A673 (cell line): ENCODE results near the gene MST1. TPM values are rescaled to one million over a fixed set of nuclear protein-coding genes. Genes with fewer than 3 reads are reported as not detected.

Experiments used
- BruUV-seq: library from RNA; stranded (reverse); fragments of 400-500 nt; replicated peaks from 2 replicates; lab custom pipeline; 2021; lab: Mats Ljungman, UMichigan
- CTCF ChIA-PET: fragments of 300-600 bp; sonication (Branson Sonifier 250); formaldehyde crosslinking; loops from one replicate; lab custom pipeline; 2022; ENCODE audit warnings: antibody characterized with exemption; lab: Charles Lee
- POLR2A ChIA-PET: fragments of 300-600 bp; sonication (Branson Sonifier 250); formaldehyde crosslinking; loops from one replicate; lab custom pipeline; 2022; ENCODE audit warnings: antibody characterized with exemption; ENCODE audit not compliant: low non-redundant PET; lab: Charles Lee
- DNase-seq: peaks from one replicate; pipeline ENCODE4 v3.0.0-alpha.2; 2015; ENCODE audit warnings: low spot score
- H3K27ac ChIP-seq: fragments of 200-600 bp; sonication (generic); 2 replicates; pipeline ENCODE4 v1.5.1; 2016; ENCODE audit warnings: mixed run types, low read depth, mild to moderate bottlenecking, mixed read lengths, antibody characterized with exemption, low read length; ENCODE audit not compliant: poor library complexity, severe bottlenecking
- H3K27me3 ChIP-seq: fragments of 200-600 bp; sonication (generic); replicated peaks from 2 replicates; pipeline ENCODE4 v1.6.1; 2017; ENCODE audit warnings: mixed run types, low read depth, mild to moderate bottlenecking, mixed read lengths, antibody characterized with exemption, low read length; ENCODE audit not compliant: insufficient read depth, poor library complexity
- H3K36me3 ChIP-seq: fragments of 200-600 bp; sonication (generic); 2 replicates; pipeline ENCODE4 v1.6.1; 2016; ENCODE audit warnings: mixed run types, mild to moderate bottlenecking, mixed read lengths, antibody characterized with exemption, low read length; ENCODE audit not compliant: insufficient read depth, poor library complexity, severe bottlenecking
- H3K4me1 ChIP-seq: fragments of 200-600 bp; sonication (generic); 2 replicates; pipeline ENCODE4 v1.6.1; 2017; ENCODE audit warnings: mixed run types, mild to moderate bottlenecking, mixed read lengths, antibody characterized with exemption, low read length; ENCODE audit not compliant: insufficient read depth, poor library complexity, severe bottlenecking
- H3K4me3 ChIP-seq: fragments of 200-600 bp; sonication (generic); 2 replicates; pipeline ENCODE4 v1.5.1; 2016; ENCODE audit warnings: low read depth, mixed run types, mild to moderate bottlenecking, mixed read lengths, low read length; ENCODE audit not compliant: poor library complexity, severe bottlenecking
- H3K9me3 ChIP-seq: fragments of 200-600 bp; sonication (generic); 2 replicates; pipeline ENCODE4 v1.6.1; 2016; ENCODE audit warnings: mixed run types, low read depth, mild to moderate bottlenecking, mixed read lengths, antibody characterized with exemption, low read length; ENCODE audit not compliant: poor library complexity, severe bottlenecking
- CTCF ChIP-seq: fragments of 300-800, 200-600 bp; sonication (generic); conservative IDR thresholded peaks from 2 replicates; pipeline ENCODE4 v1.5.1; 2017; ENCODE audit warnings: low read depth, mild to moderate bottlenecking, antibody characterized with exemption, low read length, moderate library complexity, mixed read lengths
- EZH2 ChIP-seq: fragments of 200-600 bp; sonication (generic); IDR thresholded peaks from 2 replicates; pipeline ENCODE4 v1.6.1; 2017; ENCODE audit warnings: borderline replicate concordance, low read depth, mild to moderate bottlenecking, mixed read lengths, antibody characterized with exemption, low read length; ENCODE audit not compliant: poor library complexity, severe bottlenecking
- intact Hi-C: fragments of 100-400 bp; cut with micrococcal nuclease; formaldehyde crosslinking; loops from one replicate; pipeline ENCODE4 v1.10.0; 2022; ENCODE audit not compliant: unreplicated experiment
- total RNA-seq: library from RNA; stranded (reverse); gene quantifications from 2 replicates; pipeline ENCODE4 v1.2.3, GENCODE V29; 2021

Gene MST1
- total RNA-seq, 1 experiment from 2014 or later: 3.7 TPM

GRCh38 chr3:49666592-49666991 lies 22.7 kb downstream of the MST1 start:
- DNase-seq: no peak
- no peaks in the 10 kb centered on the region for H3K4me1 ChIP-seq
- H3K36me3 ChIP-seq: no peaks in the 10 kb centered on the region
- ChIA-PET CTCF (interaction anchor here (0.5 kb wide), 1 partner anchor 472 kb away, joined by 9 read pairs; no protein-coding TSS in a partner anchor), POLR2A (no interaction called here)
- H3K27me3 ChIP-seq: no peaks in the 10 kb centered on the region
- TF ChIP-seq EZH2: no peak
- no peak for TF ChIP-seq CTCF
- BruUV-seq: no TSS peak
- H3K4me3 ChIP-seq: no peak overlapping the region
- H3K27ac ChIP-seq: no peak overlapping the region
- no peaks in the 10 kb centered on the region for H3K9me3 ChIP-seq
- intact Hi-C loops: no loop called here

GRCh38 chr3:49665822-49666519 lies 23.3 kb downstream of the MST1 start:
- H3K27me3 ChIP-seq: no peaks in the 10 kb centered on the region
- no peaks in the 10 kb centered on the region for H3K9me3 ChIP-seq
- ChIA-PET POLR2A (no interaction called here), CTCF (no interaction called here)
- no peaks in the 10 kb centered on the region for H3K4me1 ChIP-seq
- TF ChIP-seq CTCF (no peak), EZH2 (no peak)
- H3K36me3 ChIP-seq: no peaks in the 10 kb centered on the region
- no peak for DNase-seq
- H3K4me3 ChIP-seq: no peak overlapping the region
- BruUV-seq: no TSS peak
- no peak overlapping the region for H3K27ac ChIP-seq
- intact Hi-C loops: no loop called here

GRCh38 chr3:49664300-49664699 lies 25.0 kb downstream of the MST1 start:
- DNase-seq: no peak
- H3K9me3 ChIP-seq: no peaks in the 10 kb centered on the region
- no peak overlapping the region for H3K4me3 ChIP-seq
- BruUV-seq: no TSS peak
- no peak overlapping the region for H3K27ac ChIP-seq
- H3K36me3 ChIP-seq: no peaks in the 10 kb centered on the region
- CTCF ChIA-PET: no interaction called here
- POLR2A ChIA-PET: no interaction called here
- H3K4me1 ChIP-seq: no peaks in the 10 kb centered on the region
- intact Hi-C loops: no loop called here
- no peak for TF ChIP-seq EZH2
- no peak for TF ChIP-seq CTCF
- H3K27me3 ChIP-seq: no peaks in the 10 kb centered on the region
